BLaER1 treated with 17β-estradiol and CSF1 and Interleukin-3, amounts not matched to agents 10 nM and 100 nM (cell line): ENCODE data around the gene R3HDM4.

Experiments
- H3K27ac ChIP-seq, 11 experiments: shearing (Covaris generic); formaldehyde crosslinking; 2 replicates each; pipeline ENCODE4 v1.8.1; 2022
- H3K27me3 ChIP-seq, 11 experiments: shearing (Covaris generic); formaldehyde crosslinking; 2 replicates each; pipeline ENCODE4 v1.8.1; 2022
- H3K36me3 ChIP-seq, 11 experiments: shearing (Covaris generic); formaldehyde crosslinking; 2 replicates each; pipeline ENCODE4 v1.8.1; 2022
- H3K4me1 ChIP-seq, 10 experiments: shearing (Covaris generic); formaldehyde crosslinking; 2 replicates each; pipeline ENCODE4 v1.8.1; 2022
- H3K4me2 ChIP-seq, 11 experiments: shearing (Covaris generic); formaldehyde crosslinking; 2 replicates each; pipeline ENCODE4 v1.8.1; 2022
- H3K4me3 ChIP-seq, 10 experiments: shearing (Covaris generic); formaldehyde crosslinking; 2 replicates each; pipeline ENCODE4 v1.8.1; 2022
- H3K9ac ChIP-seq, 11 experiments: shearing (Covaris generic); formaldehyde crosslinking; 2 replicates each; pipeline ENCODE4 v1.8.1; 2022
- H3K9me3 ChIP-seq, 11 experiments: shearing (Covaris generic); formaldehyde crosslinking; replicated peaks in 1 of 11; 2 replicates each; pipeline ENCODE4 v1.8.1; 2022
- H4K20me1 ChIP-seq, 11 experiments: shearing (Covaris generic); formaldehyde crosslinking; 2 replicates each; pipeline ENCODE4 v1.8.1; 2022
- Cebpa-rat ChIP-seq, 11 experiments: shearing (Covaris generic); IDR thresholded peaks; 2 replicates each; pipeline ENCODE4 v1.8.1; 2022

The R3HDM4 gene

DNA sequence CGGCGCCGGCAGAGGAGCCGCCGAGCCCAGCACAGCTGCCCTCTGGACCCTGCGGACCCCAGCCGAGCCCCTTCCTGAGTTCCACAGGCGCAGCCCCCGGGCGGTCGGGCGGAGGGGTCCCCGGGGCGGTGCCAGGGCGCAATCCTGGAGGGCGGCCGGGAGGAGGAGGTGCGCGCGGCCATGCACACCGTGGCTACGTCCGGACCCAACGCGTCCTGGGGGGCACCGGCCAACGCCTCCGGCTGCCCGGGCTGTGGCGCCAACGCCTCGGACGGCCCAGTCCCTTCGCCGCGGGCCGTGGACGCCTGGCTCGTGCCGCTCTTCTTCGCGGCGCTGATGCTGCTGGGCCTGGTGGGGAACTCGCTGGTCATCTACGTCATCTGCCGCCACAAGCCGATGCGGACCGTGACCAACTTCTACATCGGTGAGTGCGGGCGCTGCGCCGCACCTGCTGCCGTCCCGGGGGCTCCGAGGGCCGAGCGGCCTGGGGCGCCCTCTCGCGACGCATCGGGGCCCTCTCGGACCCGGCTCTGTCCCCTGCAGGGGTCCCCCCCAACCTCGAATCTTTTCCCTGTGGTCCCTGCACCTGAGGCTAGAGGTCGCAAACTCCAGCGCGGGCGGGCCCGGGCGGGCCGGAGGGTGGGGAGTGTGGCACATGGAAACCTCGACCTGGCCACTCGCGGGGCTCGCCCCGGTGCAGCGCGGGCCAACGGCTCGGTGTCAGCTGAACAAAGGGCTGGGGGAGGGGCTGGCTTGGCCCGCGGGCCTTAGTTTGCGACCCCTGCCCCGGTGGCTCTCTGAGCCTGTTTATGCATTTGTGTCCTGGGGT lies 4.5 kb upstream of the R3HDM4 start, which contains the start of gene KISS1R:
Gene KISS1R (plus strand): TSS at position 11 of the 829 bp plus-strand sequence. CDS start 170 bp downstream, at position 181.
- H3K9ac ChIP-seq: peak within 1 kb of the TSS in 6 of 11 experiments; percentile 3 to 33 (median 20); a peak in 6 of 22 replicates
- H3K27ac ChIP-seq: no peak within 1 kb of the TSS
- no peaks in the 10 kb centered on the region for H3K9me3 ChIP-seq
- peaks cover 0 to 36% (median 23%) of the 10 kb centered on the region in 11 experiments; a peak in 17 of 22 replicates for H4K20me1 ChIP-seq
- H3K4me3 ChIP-seq: peak within 1 kb of the TSS; percentile 29 to 60 (median 45); a peak in 19 of 20 replicates
- H3K4me1 ChIP-seq: peaks cover 37 to 45% (median 41%) of the 10 kb centered on the region in 10 experiments; a peak in 19 of 20 replicates
- no peaks in the 10 kb centered on the region for H3K36me3 ChIP-seq
- TF ChIP-seq Cebpa-rat (IDR thresholded peaks at IDR 0.05): no peak
- H3K27me3 ChIP-seq: peaks cover 59 to 80% (median 73%) of the 10 kb centered on the region in 11 experiments
- H3K4me2 ChIP-seq: peak within 1 kb of the TSS; percentile 65 to 88 (median 80)

GRCh38 chr19:916645-917322 lies 3.8 kb upstream of the R3HDM4 start:
- peak overlapping the region in 9 of 10 experiments; percentile 29 to 60 (median 44); a peak in 12 of 20 replicates for H3K4me3 ChIP-seq
- H3K4me1 ChIP-seq: peaks cover 37 to 46% (median 41%) of the 10 kb centered on the region in 10 experiments
- H3K9ac ChIP-seq: no peak overlapping the region
- H3K4me2 ChIP-seq: peak overlapping the region in 10 of 11 experiments; percentile 65 to 88 (median 81); a peak in 20 of 22 replicates
- TF ChIP-seq Cebpa-rat (IDR thresholded peaks at IDR 0.05): no peak
- no peaks in the 10 kb centered on the region for H3K9me3 ChIP-seq
- H3K36me3 ChIP-seq: no peaks in the 10 kb centered on the region
- H4K20me1 ChIP-seq: peaks cover 0 to 36% (median 23%) of the 10 kb centered on the region in 11 experiments; a peak in 17 of 22 replicates
- no peak overlapping the region for H3K27ac ChIP-seq
- peaks cover 59 to 80% (median 73%) of the 10 kb centered on the region in 11 experiments for H3K27me3 ChIP-seq

GRCh38 chr19:912181-913079 lies 589 bp downstream of the R3HDM4 start:
- Histone ChIP-seq H3K27me3 (peaks cover 20 to 39% (median 32%) of the 10 kb centered on the region in 11 experiments), H3K4me2 (peak overlapping the region in 9 of 11 experiments; percentile 15 to 58 (median 47); a peak in 10 of 22 replicates)

GRCh38 chr19:911197-912033 lies 1.6 kb downstream of the R3HDM4 start:
- Histone ChIP-seq H3K4me2 (peak overlapping the region; percentile 15 to 98 (median 30); a peak in 13 of 22 replicates), H3K27ac (no peak overlapping the region), H4K20me1 (peaks cover 17 to 54% (median 48%) of the 10 kb centered on the region in 11 experiments; a peak in 21 of 22 replicates), H3K9me3 (no peaks in the 10 kb centered on the region), H3K4me1 (peaks cover 46 to 62% (median 56%) of the 10 kb centered on the region in 10 experiments), H3K9ac (no peak overlapping the region), H3K27me3 (peaks cover 10 to 29% (median 22%) of the 10 kb centered on the region in 11 experiments), H3K36me3 (0 out of 22 replicates have a peak, but pooled peaks cover 0 to 3% (median 0%) of the 10 kb centered on the region in 11 experiments), H3K4me3 (peak overlapping the region in 3 of 10 experiments; percentile 36 to 51 (median 37); a peak in 6 of 20 replicates)
- no peak for TF ChIP-seq Cebpa-rat (IDR thresholded peaks at IDR 0.05)

More at GRCh38 chr19:912181-913079, 589 bp downstream of the R3HDM4 start:
- Histone ChIP-seq H3K4me3 (peak overlapping the region; percentile 68 to 90 (median 82)), H4K20me1 (peaks cover 7 to 48% (median 41%) of the 10 kb centered on the region in 11 experiments; a peak in 21 of 22 replicates), H3K27ac (peak overlapping the region; percentile 58 to 95 (median 85); a peak in 20 of 22 replicates), H3K4me1 (peaks cover 40 to 56% (median 50%) of the 10 kb centered on the region in 10 experiments), H3K9me3 (no peaks in the 10 kb centered on the region), H3K9ac (peak overlapping the region; percentile 80 to 95 (median 88)), H3K36me3 (no peaks in the 10 kb centered on the region)
- TF ChIP-seq Cebpa-rat (IDR thresholded peaks at IDR 0.05): no peak

- peak overlapping the region in 10 of 11 experiments; percentile 16 to 55 (median 38); a peak in 9 of 22 replicates for H3K9ac ChIP-seq
- no peak overlapping the region; a peak in 1 of 20 replicates for H3K4me3 ChIP-seq
- H3K4me2 ChIP-seq: peak overlapping the region; percentile 30 to 98 (median 89); a peak in 21 of 22 replicates
- no peak for TF ChIP-seq Cebpa-rat (IDR thresholded peaks at IDR 0.05)
- H3K4me1 ChIP-seq: peaks cover 48 to 61% (median 56%) of the 10 kb centered on the region in 10 experiments
- H3K9me3 ChIP-seq: no peaks in the 10 kb centered on the region
- peaks cover 0 to 27% (median 5%) of the 10 kb centered on the region in 11 experiments; a peak in 10 of 22 replicates for H3K36me3 ChIP-seq
- no peaks in the 10 kb centered on the region for H3K27me3 ChIP-seq
- H3K27ac ChIP-seq: peak overlapping the region in 9 of 11 experiments; percentile 8 to 83 (median 44); a peak in 14 of 22 replicates
- H4K20me1 ChIP-seq: peaks cover 49 to 95% (median 87%) of the 10 kb centered on the region in 11 experiments; a peak in 21 of 22 replicates
Observed at GRCh38 chr19:907183-907853, 5.7 kb downstream of the R3HDM4 start.

GRCh38 chr19:906480-906879 lies 6.5 kb downstream of the R3HDM4 start:
- no peak overlapping the region for H3K4me3 ChIP-seq
- H3K36me3 ChIP-seq: peaks cover 0 to 35% (median 10%) of the 10 kb centered on the region in 11 experiments; a peak in 13 of 22 replicates
- H4K20me1 ChIP-seq: peaks cover 55 to 99% (median 90%) of the 10 kb centered on the region in 11 experiments; a peak in 21 of 22 replicates
- H3K27ac ChIP-seq: no peak overlapping the region; a peak in 1 of 22 replicates
- peaks cover 48 to 58% (median 53%) of the 10 kb centered on the region in 10 experiments for H3K4me1 ChIP-seq
- peak overlapping the region; percentile 16 to 98 (median 89); a peak in 21 of 22 replicates for H3K4me2 ChIP-seq
- TF ChIP-seq Cebpa-rat (IDR thresholded peaks at IDR 0.05): no peak
- H3K9ac ChIP-seq: no peak overlapping the region
- no peaks in the 10 kb centered on the region for H3K9me3 ChIP-seq
- no peaks in the 10 kb centered on the region for H3K27me3 ChIP-seq
